H9 (cell line): ENCODE measurements around the gene TK1. TPM values are rescaled to one million over a fixed set of nuclear protein-coding genes. Genes with fewer than 3 reads are reported as not detected.
A peak's percentile ranks its signal among the peaks of the same experiment; 100 is the strongest.

Experiments
- DNase-seq: peaks from one replicate; pipeline ENCODE4 v3.0.0-alpha.2; 2017
- H2AFZ ChIP-seq: one replicate; pipeline ENCODE4 v1.6.1; 2013; ENCODE audit warnings: mild to moderate bottlenecking, low read length, control low read depth, moderate library complexity
- H2AK5ac ChIP-seq: 2 replicates; pipeline ENCODE4 v1.6.1; 2013; ENCODE audit warnings: low read length, control low read depth, mixed read lengths; ENCODE audit not compliant: insufficient read length
- H2BK120ac ChIP-seq: one replicate; pipeline ENCODE4 v1.6.1; 2013; ENCODE audit warnings: low read depth, mild to moderate bottlenecking, low read length, control low read depth, inconsistent platforms; ENCODE audit not compliant: poor library complexity, severe bottlenecking
- H2BK12ac ChIP-seq: 2 replicates; pipeline ENCODE4 v1.6.1; 2013; ENCODE audit warnings: low read length, control low read depth, mixed read lengths, low read depth; ENCODE audit not compliant: insufficient read length
- H2BK15ac ChIP-seq: 2 replicates; pipeline ENCODE4 v1.6.1; 2013; ENCODE audit warnings: low read depth, low read length, control low read depth
- H2BK20ac ChIP-seq: one replicate; pipeline ENCODE4 v1.6.1; 2013; ENCODE audit warnings: low read depth, mild to moderate bottlenecking, low read length, control low read depth, inconsistent platforms; ENCODE audit not compliant: poor library complexity, severe bottlenecking
- H2BK5ac ChIP-seq: 2 replicates; pipeline ENCODE4 v1.6.1; 2013; ENCODE audit warnings: low read length, control low read depth, mixed read lengths; ENCODE audit not compliant: insufficient read length
- H3K14ac ChIP-seq: 2 replicates; pipeline ENCODE4 v1.6.1; 2013; ENCODE audit warnings: low read length, control low read depth; ENCODE audit not compliant: insufficient read depth
- H3K18ac ChIP-seq: 2 replicates; pipeline ENCODE4 v1.6.1; 2013; ENCODE audit warnings: low read depth, mild to moderate bottlenecking, mixed read lengths, low read length, control low read depth; ENCODE audit not compliant: insufficient read length
- H3K23ac ChIP-seq: 2 replicates; pipeline ENCODE4 v1.6.1; 2013; ENCODE audit warnings: low read length, control low read depth, mixed read lengths, low read depth; ENCODE audit not compliant: insufficient read length
- H3K23me2 ChIP-seq: 2 replicates; pipeline ENCODE4 v1.6.1; 2013; ENCODE audit warnings: low read depth, mild to moderate bottlenecking, mixed read lengths, low read length, control low read depth; ENCODE audit not compliant: insufficient read length, poor library complexity, severe bottlenecking
- H3K27ac ChIP-seq: 2 replicates; pipeline ENCODE4 v1.5.1; 2013; ENCODE audit warnings: low read length, control low read depth, mixed read lengths, low read depth; ENCODE audit not compliant: insufficient read length
- H3K27me3 ChIP-seq: 2 replicates; pipeline ENCODE4 v1.6.1; 2013; ENCODE audit warnings: low read length, control low read depth, inconsistent platforms; ENCODE audit not compliant: insufficient read depth
- H3K4ac ChIP-seq: 2 replicates; pipeline ENCODE4 v1.6.1; 2013; ENCODE audit warnings: low read depth, mild to moderate bottlenecking, control low read depth, inconsistent platforms, low read length, moderate library complexity
- H3K4me1 ChIP-seq: 2 replicates; pipeline ENCODE4 v1.6.1; 2013; ENCODE audit warnings: low read length, control low read depth, inconsistent platforms; ENCODE audit not compliant: insufficient read depth
- H3K4me2 ChIP-seq: 2 replicates; pipeline ENCODE4 v1.6.1; 2013; ENCODE audit warnings: low read length, control low read depth, mixed read lengths; ENCODE audit not compliant: insufficient read length, insufficient read depth
- H3K56ac ChIP-seq: 2 replicates; pipeline ENCODE4 v1.6.1; 2013; ENCODE audit warnings: low read depth, mild to moderate bottlenecking, mixed read lengths, low read length, control low read depth; ENCODE audit not compliant: insufficient read length
- H3K79me1 ChIP-seq: 2 replicates; pipeline ENCODE4 v1.6.1; 2013; ENCODE audit warnings: low read depth, mild to moderate bottlenecking, moderate library complexity, low read length, control low read depth, inconsistent platforms; ENCODE audit not compliant: insufficient read depth, poor library complexity, severe bottlenecking
- H3K79me2 ChIP-seq: 2 replicates; pipeline ENCODE4 v1.6.1; 2013; ENCODE audit warnings: low read length, control low read depth, inconsistent platforms; ENCODE audit not compliant: insufficient read depth
- H3K9ac ChIP-seq: 2 replicates; pipeline ENCODE4 v1.6.1; 2013; ENCODE audit warnings: low read length, control low read depth, mixed read lengths; ENCODE audit not compliant: insufficient read length; ENCODE audit errors: extremely low read depth
- H3K9me3 ChIP-seq: one replicate; pipeline ENCODE4 v1.6.1; 2013; ENCODE audit warnings: low read depth, low read length, inconsistent platforms; ENCODE audit not compliant: control insufficient read depth
- H3T11ph ChIP-seq: one replicate; pipeline ENCODE4 v1.6.1; 2013; ENCODE audit warnings: mild to moderate bottlenecking, low read length, control low read depth, inconsistent platforms
- H4K20me1 ChIP-seq: one replicate; pipeline ENCODE4 v1.6.1; 2013; ENCODE audit not compliant: control insufficient read depth, insufficient read length, insufficient read depth
- H4K5ac ChIP-seq: 2 replicates; pipeline ENCODE4 v1.6.1; 2013; ENCODE audit warnings: low read depth, mild to moderate bottlenecking, mixed read lengths, low read length, control low read depth; ENCODE audit not compliant: insufficient read length
- H4K8ac ChIP-seq: replicated peaks from 2 replicates; pipeline ENCODE4 v1.6.1; 2013; ENCODE audit warnings: low read length, control low read depth, mixed read lengths, low read depth; ENCODE audit not compliant: insufficient read length
- H4K91ac ChIP-seq: 2 replicates; pipeline ENCODE4 v1.6.1; 2013; ENCODE audit warnings: low read depth, mild to moderate bottlenecking, moderate library complexity, mixed read lengths, low read length, control low read depth; ENCODE audit not compliant: insufficient read length
- H3K27ac Mint-ChIP-seq, 3 experiments: 2 replicates in 2 of 3; 3 replicates in 1 of 3; pipeline ENCODE4 v1.8.0; 2020 to 2021; ENCODE audit warnings: mixed read lengths in 3 of 3, mild to moderate bottlenecking in 1 of 3, moderate library complexity in 1 of 3
- H3K27me3 Mint-ChIP-seq: 2 replicates; pipeline ENCODE4 v1.8.0; 2021; ENCODE audit warnings: low read depth, mild to moderate bottlenecking, moderate library complexity, mixed read lengths
- H3K36me3 Mint-ChIP-seq, 3 experiments: 2 replicates in 2 of 3; 3 replicates in 1 of 3; pipeline ENCODE4 v1.8.0; 2020 to 2021; ENCODE audit warnings: low read depth in 3 of 3, mixed read lengths in 3 of 3; ENCODE audit not compliant: insufficient read depth in 1 of 3
- H3K4me1 Mint-ChIP-seq, 2 experiments: 2 replicates each; pipeline ENCODE4 v1.8.0; 2020; ENCODE audit warnings: mixed read lengths in 2 of 2
- H3K4me3 Mint-ChIP-seq, 2 experiments: 2 replicates in 1 of 2; 3 replicates in 1 of 2; pipeline ENCODE4 v1.8.0; 2020 to 2021; ENCODE audit warnings: mild to moderate bottlenecking in 2 of 2, mixed read lengths in 2 of 2, moderate library complexity in 1 of 2
- H3K9me3 Mint-ChIP-seq, 2 experiments: 2 replicates in 1 of 2; 3 replicates in 1 of 2; pipeline ENCODE4 v1.8.0; 2020; ENCODE audit warnings: mild to moderate bottlenecking in 2 of 2, mixed read lengths in 2 of 2, moderate library complexity in 1 of 2
- CTCF ChIP-seq: fragments of 200-600 bp; sonication (generic); conservative IDR thresholded peaks from 3 replicates; pipeline ENCODE4 v1.8.0; 2021; ENCODE audit warnings: antibody characterized with exemption, mild to moderate bottlenecking
- WGBS: extraction: QIAGEN DNeasy Blood & Tissue Kit; methylation state at CpG from one replicate; pipeline ENCODE4 v1.1.7; 2013; ENCODE audit warnings: missing lambda C conversion rate, low lambda C conversion rate, mixed read lengths; ENCODE audit not compliant: insufficient read length; ENCODE audit errors: extremely low coverage; 5-methylcytosine and 5-hydroxymethylcytosine counted together
- total RNA-seq: library from RNA; stranded (reverse); gene quantifications from 2 replicates; pipeline ENCODE4 v1.2.1, GENCODE V29; 2021

Gene TK1
- total RNA-seq, 1 experiment from 2014 or later, result 95.8 TPM

GRCh38 chr17:78129351-78130089 is 57.3 kb downstream of the TK1 start:
- H3K27ac Mint-ChIP-seq, result peak overlapping the region in 1 of 3 experiments; percentile 75; a peak in 1 of 7 replicates
- no CpG with 5 or more reads among the region's 4 CpGs for WGBS

More at GRCh38 chr17:78129351-78130089, 57.3 kb downstream of the TK1 start:
- Histone ChIP-seq H4K91ac (no peak overlapping the region), H3K23me2 (peaks cover 19% of the 10 kb centered on the region), H2BK5ac (no peak overlapping the region), H2BK120ac (no peak overlapping the region), H3K4me1 (peaks cover 14% of the 10 kb centered on the region; the same call in 1 of the 2 replicates), H3K4ac (no peak overlapping the region), H2AFZ (no peak overlapping the region), H3K9ac (no peak overlapping the region), H3K27me3 (no peaks in the 10 kb centered on the region; the same call in 1 of the 2 replicates), H4K5ac (no peak overlapping the region), H3K23ac (no peak overlapping the region), H3K27ac (no peak overlapping the region), H2BK12ac (no peak overlapping the region), H3K18ac (no peak overlapping the region), H2BK15ac (no peak overlapping the region), H2BK20ac (no peak overlapping the region), H3K56ac (no peak overlapping the region), H3K9me3 (no peaks in the 10 kb centered on the region), H2AK5ac (no peak overlapping the region), H3T11ph (no peak overlapping the region), H3K14ac (no peak overlapping the region), H4K8ac (no peak overlapping the region), H4K20me1 (no peaks in the 10 kb centered on the region), H3K4me2 (peak overlapping the region; percentile 64), H3K79me1 (no peaks in the 10 kb centered on the region), H3K79me2 (no peaks in the 10 kb centered on the region; the same call in 1 of the 2 replicates)
- Mint-ChIP-seq H3K9me3 (no peaks in the 10 kb centered on the region; a peak in 2 of 5 replicates), H3K27me3 (peaks cover 21% of the 10 kb centered on the region), H3K4me1 (peaks cover 28 to 29% of the 10 kb centered on the region in 2 experiments), H3K36me3 (no peaks in the 10 kb centered on the region; a peak in 1 of 7 replicates), H3K4me3 (peak overlapping the region; percentile 68 to 87)
- no peak for TF ChIP-seq CTCF
- no peak for DNase-seq
